Glutamatergic neuron (in vitro differentiated cells): ENCODE data around the gene KRT74. TPM values are rescaled to one million over a fixed set of nuclear protein-coding genes. Genes with fewer than 3 reads are reported as not detected.

Experiments
- DNase-seq: peaks from one replicate; pipeline ENCODE4 v3.0.0; 2022
- H3K27ac Mint-ChIP-seq: one replicate; pipeline ENCODE4 v1.8.0; 2020; ENCODE audit warnings: mild to moderate bottlenecking, mixed read lengths, inconsistent platforms; ENCODE audit not compliant: unreplicated experiment
- H3K27me3 Mint-ChIP-seq: one replicate; pipeline ENCODE4 v1.8.0; 2020; ENCODE audit warnings: mild to moderate bottlenecking, moderate library complexity, mixed read lengths, inconsistent platforms; ENCODE audit not compliant: unreplicated experiment
- H3K36me3 Mint-ChIP-seq: one replicate; pipeline ENCODE4 v1.8.0; 2020; ENCODE audit warnings: mild to moderate bottlenecking, mixed read lengths, inconsistent platforms; ENCODE audit not compliant: unreplicated experiment
- H3K4me1 Mint-ChIP-seq: one replicate; pipeline ENCODE4 v1.8.0; 2020; ENCODE audit warnings: mild to moderate bottlenecking, low read depth, mixed read lengths, inconsistent platforms; ENCODE audit not compliant: unreplicated experiment
- H3K4me3 Mint-ChIP-seq: one replicate; pipeline ENCODE4 v1.8.0; 2020; ENCODE audit warnings: mild to moderate bottlenecking, mixed read lengths, inconsistent platforms; ENCODE audit not compliant: unreplicated experiment
- H3K9me3 Mint-ChIP-seq: one replicate; pipeline ENCODE4 v1.8.0; 2020; ENCODE audit warnings: mild to moderate bottlenecking, moderate library complexity, mixed read lengths, inconsistent platforms; ENCODE audit not compliant: unreplicated experiment
- total RNA-seq: library from RNA; stranded (reverse); fragmentation: NEBNext Ultra II Directional; extraction: Animal tissue kit (Norgen Biotek cat#: 25700); gene quantifications from one replicate; pipeline ENCODE4 v1.2.1, GENCODE V29; 2021; ENCODE audit not compliant: unreplicated experiment
- TF ChIP-seq, protein P1 (sequence below): fragments of 200-600 bp; sonication (generic); IDR thresholded peaks from one replicate; pipeline ENCODE4 v1.5.0; 2021; ENCODE audit not compliant: partially characterized antibody, unreplicated experiment

Gene KRT74
- total RNA-seq, 1 donor from 2014 or later, result not detected

- Mint-ChIP-seq H3K4me1 (no peaks in the 10 kb centered on the region), H3K27me3 (peaks cover 6% of the 10 kb centered on the region), H3K36me3 (peaks cover 9% of the 10 kb centered on the region), H3K27ac (no peak overlapping the region), H3K9me3 (peaks cover 4% of the 10 kb centered on the region), H3K4me3 (no peak overlapping the region)
- no peak for DNase-seq
- TF ChIP-seq, protein P1, sequence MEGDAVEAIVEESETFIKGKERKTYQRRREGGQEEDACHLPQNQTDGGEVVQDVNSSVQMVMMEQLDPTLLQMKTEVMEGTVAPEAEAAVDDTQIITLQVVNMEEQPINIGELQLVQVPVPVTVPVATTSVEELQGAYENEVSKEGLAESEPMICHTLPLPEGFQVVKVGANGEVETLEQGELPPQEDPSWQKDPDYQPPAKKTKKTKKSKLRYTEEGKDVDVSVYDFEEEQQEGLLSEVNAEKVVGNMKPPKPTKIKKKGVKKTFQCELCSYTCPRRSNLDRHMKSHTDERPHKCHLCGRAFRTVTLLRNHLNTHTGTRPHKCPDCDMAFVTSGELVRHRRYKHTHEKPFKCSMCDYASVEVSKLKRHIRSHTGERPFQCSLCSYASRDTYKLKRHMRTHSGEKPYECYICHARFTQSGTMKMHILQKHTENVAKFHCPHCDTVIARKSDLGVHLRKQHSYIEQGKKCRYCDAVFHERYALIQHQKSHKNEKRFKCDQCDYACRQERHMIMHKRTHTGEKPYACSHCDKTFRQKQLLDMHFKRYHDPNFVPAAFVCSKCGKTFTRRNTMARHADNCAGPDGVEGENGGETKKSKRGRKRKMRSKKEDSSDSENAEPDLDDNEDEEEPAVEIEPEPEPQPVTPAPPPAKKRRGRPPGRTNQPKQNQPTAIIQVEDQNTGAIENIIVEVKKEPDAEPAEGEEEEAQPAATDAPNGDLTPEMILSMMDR, result no peak
Measured at GRCh38 chr12:52613384-52614030, 39.9 kb upstream of the KRT74 start.

GRCh38 chr12:52612431-52613383, 39.1 kb upstream of the KRT74 start:
- Mint-ChIP-seq H3K4me3 (no peak overlapping the region), H3K27ac (no peak overlapping the region), H3K9me3 (peaks cover 4% of the 10 kb centered on the region), H3K4me1 (no peaks in the 10 kb centered on the region), H3K36me3 (peaks cover 9% of the 10 kb centered on the region), H3K27me3 (peaks cover 6% of the 10 kb centered on the region)
- TF ChIP-seq, protein P1, result no peak
- no peak for DNase-seq

GRCh38 chr12:52611080-52611468, 37.4 kb upstream of the KRT74 start:
- no peaks in the 10 kb centered on the region for H3K4me1 Mint-ChIP-seq
- TF ChIP-seq, protein P1, result no peak
- peaks cover 4% of the 10 kb centered on the region for H3K9me3 Mint-ChIP-seq
- no peaks in the 10 kb centered on the region for H3K27me3 Mint-ChIP-seq
- H3K27ac Mint-ChIP-seq, result no peak overlapping the region
- no peak for DNase-seq
- H3K4me3 Mint-ChIP-seq, result no peak overlapping the region
- H3K36me3 Mint-ChIP-seq, result no peaks in the 10 kb centered on the region

DNA sequence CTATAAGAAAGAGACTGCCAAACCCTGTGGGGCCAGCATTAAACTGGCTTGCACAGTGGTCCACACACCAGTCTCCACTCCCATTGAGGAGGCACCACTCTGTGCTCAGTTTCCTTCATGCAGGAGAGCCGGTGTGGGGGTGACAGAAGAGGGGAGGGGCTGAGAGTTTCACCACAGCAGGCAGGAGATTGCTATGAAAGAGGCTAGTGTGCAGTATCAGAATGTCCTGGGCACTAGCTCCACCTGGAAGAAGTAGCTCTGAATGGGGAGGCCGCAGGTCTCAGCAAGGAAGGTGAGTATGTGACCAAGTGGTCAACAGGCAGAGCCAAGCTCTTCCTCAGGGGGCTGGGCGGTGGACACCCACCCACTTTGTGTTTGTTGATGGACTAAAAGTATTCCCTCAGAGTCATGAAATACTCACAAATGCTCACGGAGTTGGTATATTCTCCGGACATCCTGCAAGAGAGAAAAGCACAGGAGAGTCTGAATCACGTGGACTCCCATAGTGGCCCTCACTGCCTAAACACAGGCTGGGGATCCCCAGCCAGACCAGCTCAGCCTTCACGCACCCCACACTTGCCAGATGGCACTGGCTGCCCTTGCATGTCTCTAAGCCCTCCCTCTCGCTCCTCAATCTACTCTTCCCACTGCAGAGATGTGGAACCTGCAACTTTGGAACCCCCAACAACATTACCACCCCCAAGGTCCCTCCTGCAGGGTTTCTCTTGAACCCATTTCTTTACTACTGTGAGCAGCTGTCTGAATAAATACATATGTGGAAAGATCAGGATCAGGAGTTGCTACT, 35.4 kb upstream of the KRT74 start:
- Mint-ChIP-seq H3K9me3 (peaks cover 4% of the 10 kb centered on the region), H3K4me1 (no peaks in the 10 kb centered on the region), H3K36me3 (no peaks in the 10 kb centered on the region)

More for the DNA sequence above, 35.4 kb upstream of the KRT74 start:
- H3K27me3 Mint-ChIP-seq, result no peaks in the 10 kb centered on the region
- H3K4me3 Mint-ChIP-seq, result no peak overlapping the region
- TF ChIP-seq, protein P1, result no peak
- H3K27ac Mint-ChIP-seq, result no peak overlapping the region
- no peak for DNase-seq
